IPS-11a (cell line): ENCODE data around the gene OTOP3.
A peak's percentile ranks its signal among the peaks of the same experiment; 100 is the strongest.
"Not testable (repeated sequence)": the region's sequence is repeated elsewhere in the genome, so short reads cannot be mapped to it uniquely, and the experiment has no call there.

Source experiments
- H3K4me3 ChIP-seq: one replicate; pipeline ENCODE4 v1.5.1; 2013; ENCODE audit warnings: low read depth, low read length, control low read depth

OTOP3 gene

DNA sequence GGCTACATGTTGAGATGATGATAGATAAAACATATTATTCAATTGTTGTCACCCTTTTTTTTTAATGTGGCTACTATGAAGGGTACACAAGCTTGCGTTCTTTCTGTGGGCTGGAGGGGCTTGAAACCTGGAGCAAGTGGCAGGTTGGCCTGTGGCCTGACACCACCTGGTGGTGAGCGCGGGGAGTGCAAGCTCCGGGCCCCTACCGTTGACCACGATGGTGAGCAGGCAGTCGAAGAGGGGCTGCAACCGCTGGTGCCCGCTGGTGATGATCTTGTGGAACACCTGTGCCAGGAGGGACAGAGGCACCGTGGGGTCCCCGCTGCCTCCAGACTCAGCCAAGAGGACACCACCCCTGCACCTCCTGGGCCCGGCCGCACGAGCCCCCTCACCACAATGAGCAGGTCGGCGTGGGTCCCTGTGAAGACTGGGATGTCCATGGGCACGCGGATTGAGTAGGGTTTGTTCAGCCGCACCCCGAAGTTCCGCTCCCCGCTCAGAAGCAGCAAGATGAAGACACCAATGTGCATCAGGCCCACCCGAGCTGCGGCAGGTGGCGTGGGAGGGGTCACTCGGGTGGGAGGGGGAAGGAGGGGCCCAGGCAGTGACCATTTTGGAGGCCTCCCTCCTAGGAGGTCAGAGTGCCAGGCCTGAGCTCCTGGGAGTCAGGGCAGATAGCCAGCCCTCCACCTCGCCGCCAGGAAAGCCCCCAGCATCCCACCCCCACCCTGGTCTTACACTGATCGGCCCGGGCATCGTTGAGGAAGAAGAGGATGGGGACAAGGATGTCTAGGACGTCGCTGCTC, 22.4 kb downstream of the OTOP3 start:
- H3K4me3 ChIP-seq = no peak overlapping the region

DNA sequence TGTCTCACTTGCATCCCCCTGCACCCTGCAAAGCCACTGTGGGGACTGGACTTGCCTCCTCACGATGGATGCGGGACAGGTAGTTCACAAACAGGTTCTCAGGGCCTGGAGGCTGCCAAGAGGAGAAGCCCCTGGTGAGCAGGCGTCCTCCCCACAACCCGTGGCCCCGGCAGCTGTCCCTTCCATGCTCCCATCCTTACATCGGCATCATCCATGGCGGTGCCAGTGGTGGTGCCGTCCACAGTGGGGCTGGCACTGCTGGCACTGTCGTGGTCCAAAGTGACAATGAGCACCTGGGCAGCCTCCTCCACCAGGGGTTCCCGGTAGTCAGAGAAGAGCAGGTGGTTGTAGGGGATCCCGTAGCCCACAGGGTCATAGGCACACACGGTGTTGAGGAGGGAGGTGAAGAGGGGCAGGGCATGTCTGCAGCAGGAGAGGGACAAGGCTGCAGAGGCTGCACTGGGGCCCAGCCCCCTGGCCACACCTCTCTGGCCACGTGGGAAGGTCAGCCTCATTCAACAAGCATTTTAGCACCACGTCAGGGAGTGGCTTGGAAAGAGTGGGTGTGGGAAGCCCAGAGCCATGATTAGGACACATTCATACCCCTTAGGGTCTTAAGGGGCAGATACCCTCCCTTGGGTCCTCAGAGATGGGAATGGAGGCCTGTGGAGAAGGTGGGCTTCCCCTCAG, 24.3 kb downstream of the OTOP3 start:
- H3K4me3 ChIP-seq = no peak overlapping the region

DNA sequence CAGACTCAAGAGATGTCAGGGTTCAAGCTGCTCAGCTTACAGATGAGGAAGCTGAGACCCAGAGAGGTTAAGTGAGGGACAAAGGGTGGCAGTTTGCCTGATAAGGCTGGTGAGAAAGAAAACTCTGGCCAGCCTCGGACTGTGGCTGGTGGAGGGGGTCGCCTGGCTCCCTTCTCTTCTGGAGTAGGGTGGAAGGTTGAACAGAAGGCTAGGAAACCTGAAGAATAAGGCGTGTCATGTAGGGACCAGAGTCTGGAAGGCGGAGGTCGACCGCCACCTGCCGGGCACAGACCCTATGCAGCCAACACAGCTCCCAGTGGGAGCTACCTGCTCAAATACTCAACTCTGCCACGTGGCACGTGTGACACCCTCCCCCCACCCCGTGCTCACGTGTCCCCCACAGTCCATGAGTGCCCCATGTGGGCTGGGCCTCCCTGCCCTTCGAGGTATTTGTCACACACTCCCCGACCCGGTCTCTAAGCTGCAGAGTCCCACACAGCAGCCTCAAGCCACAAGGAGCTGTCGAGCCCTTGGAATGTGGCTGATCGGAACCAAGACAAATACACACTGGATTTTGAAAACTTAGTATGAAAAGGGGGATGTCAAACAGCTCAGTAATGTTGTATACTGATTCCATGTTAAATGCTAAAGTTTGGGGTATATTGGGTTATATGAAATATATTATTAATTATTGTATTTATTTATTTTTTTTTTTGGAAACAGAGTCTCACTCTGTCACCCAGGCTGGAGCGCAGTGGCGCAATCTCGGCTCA, 25.1 kb downstream of the OTOP3 start:
- no peak overlapping the region for H3K4me3 ChIP-seq

DNA sequence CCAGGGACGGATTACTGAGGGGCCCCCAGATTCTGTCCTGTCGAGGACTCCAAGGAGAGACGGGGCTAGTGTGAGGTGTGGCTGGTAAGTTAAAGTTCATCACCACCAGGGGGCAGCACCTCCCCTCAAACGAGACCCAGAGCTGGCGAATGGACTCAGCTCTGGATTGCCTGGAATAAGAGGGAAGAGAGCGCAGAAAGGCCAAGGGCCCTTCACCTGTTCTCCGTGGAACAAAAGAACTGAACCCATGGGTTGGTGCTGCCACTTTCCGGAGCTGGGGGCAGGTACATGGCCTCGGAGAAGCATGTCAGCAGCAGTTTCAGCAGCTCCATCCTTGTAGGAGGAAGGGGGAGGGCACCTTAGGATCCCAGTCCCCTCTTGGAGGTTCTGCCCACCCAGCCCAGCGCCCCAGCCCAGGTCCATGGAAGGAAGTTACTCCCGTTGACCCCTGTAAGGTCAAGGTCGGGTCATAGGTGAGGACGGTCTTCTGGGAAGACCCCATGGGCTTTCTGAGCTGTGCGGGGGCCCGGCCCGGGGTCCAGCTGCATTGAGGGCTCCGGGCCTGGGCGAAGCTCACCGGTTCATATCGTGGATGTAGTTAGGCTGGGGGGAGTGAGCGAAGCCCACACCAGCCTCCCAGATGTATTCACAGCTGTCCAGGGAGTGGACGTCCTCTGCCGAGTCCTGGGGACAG, 26.1 kb downstream of the OTOP3 start:
- H3K4me3 ChIP-seq = no peak overlapping the region

DNA sequence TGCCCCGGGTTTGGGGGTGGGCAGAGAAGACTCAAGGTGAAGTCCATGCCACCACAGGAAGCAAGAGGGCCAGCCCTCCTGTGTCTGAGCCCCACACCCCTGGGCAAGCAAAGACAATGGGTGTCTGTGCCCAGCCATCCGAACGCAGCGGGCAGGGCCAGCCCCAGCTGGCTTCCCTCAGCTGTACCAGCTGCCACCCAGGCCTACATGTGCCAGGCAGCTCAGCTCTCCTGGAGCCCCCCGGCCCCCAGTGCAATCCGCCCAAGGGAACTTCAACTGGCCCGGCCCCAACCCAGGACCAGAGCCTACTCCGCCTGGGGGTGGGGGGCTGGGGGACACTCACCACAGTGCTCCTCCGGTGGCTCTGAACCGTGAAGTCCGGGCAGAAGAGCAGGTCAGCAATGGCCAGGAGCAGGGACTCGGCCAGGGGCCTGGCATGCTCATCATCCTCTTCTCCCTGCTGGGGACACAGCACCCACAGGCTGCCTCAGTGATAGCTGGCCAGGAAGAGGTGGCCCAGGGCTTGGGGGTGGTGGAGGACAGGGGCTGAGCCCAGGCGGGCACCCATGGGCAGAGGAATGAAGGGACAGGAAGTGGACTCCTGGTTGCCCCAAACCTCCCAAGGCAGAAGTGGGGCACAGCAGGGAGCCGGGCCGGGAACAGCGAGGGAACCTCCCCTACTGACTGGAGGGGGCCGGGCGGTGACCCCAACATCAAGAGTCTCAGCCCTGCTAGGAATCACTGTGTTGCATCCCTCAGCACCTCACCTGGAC, 27.1 kb downstream of the OTOP3 start:
- H3K4me3 ChIP-seq = no peak overlapping the region

DNA sequence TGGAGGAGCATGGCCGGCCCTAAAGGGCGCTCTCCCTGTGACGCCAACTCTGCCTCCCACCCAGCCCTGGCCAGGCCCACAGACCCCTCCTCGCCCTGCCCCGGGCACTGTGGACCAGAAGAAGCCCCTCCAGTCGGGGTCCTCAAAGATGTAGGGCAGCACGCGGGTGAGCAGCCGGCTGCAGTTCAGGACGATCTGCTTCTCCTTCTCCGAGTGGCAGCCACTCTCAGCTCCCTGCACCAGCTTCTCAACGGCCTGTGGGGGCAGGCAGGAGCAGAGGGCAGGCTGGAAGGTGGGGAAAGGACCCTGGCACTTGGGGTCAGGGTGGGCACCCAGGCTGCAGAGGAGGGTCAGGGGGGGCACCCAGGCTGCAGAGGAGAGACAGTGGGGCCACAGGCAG, 28.0 kb downstream of the OTOP3 start:
- no peak overlapping the region for H3K4me3 ChIP-seq

DNA sequence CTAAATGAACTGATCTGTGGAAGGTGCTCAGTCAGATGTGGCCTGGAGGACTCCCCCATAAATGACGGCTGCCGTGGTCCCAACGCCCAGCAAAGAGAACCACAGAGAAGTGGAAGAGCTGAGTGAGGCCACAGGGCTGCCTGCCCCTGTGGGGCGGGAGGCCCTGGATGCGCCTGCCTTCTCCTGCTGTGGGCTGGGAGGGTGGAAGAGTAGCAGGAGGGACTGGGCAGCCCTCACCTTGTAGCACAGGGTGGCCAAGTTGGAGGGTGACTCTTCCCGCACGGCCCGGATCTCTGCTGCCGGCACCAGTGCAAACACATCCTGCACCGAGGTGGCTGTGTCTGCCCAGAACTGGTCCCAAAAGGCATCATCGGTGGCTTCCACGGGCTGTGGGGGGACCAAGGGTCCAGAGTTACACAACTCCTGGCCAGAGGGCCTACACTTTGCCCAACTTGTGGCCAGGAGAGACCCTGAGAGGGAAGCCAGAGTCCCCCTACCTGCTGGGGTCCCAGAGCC, 28.6 kb downstream of the OTOP3 start:
- H3K4me3 ChIP-seq = no peak overlapping the region

DNA sequence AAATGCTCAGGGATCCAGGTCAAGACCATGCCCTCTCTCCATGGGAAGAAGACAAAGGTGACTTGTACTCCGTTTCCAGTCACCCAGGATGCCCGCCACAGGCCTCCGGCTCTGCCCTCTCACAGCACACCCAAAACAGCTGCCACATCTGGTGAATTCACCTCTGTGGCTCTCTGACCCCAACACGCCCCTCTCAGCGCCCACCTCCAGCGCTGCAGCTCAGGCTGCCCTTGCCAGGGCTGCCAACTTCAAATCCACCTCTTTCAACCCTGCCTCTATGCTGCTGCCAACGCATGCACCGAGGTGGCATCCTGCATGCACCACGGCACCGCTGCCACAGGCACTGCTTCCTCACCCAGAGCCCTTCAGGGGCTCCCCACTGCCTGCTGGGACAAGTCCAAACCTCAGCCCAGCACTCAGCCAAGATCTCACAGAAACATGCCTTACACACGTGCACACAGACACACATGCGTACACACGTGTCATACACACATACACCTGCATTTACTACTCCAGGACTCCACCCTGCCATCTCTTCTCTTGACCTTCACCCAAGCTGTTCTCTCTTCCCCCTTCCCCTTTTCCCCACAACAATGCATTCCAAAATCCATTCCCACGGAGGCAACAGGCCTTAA, 29.4 kb downstream of the OTOP3 start:
- H3K4me3 ChIP-seq = no peak overlapping the region

DNA sequence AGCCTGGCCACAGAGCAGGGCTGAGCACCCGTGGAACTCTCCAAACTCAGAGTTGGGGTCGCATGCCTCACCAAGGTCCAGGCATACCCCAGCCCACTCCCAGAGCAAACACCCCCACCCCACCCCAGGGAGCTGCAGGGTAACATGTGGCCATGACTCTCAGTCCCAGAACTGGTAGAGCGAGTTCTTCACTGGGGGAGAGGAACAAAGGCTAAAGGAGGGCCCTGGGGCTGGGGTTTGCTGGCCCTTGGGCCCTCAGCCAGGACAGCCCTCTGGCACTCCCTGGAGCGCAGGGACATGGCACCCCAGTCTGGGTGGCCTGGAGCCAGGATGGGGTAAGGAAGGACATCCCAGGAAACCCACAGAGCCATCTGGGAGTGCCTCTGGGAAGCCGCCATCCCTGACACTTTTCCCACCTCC, 32.7 kb downstream of the OTOP3 start:
- H3K4me3 ChIP-seq = no peak overlapping the region

DNA sequence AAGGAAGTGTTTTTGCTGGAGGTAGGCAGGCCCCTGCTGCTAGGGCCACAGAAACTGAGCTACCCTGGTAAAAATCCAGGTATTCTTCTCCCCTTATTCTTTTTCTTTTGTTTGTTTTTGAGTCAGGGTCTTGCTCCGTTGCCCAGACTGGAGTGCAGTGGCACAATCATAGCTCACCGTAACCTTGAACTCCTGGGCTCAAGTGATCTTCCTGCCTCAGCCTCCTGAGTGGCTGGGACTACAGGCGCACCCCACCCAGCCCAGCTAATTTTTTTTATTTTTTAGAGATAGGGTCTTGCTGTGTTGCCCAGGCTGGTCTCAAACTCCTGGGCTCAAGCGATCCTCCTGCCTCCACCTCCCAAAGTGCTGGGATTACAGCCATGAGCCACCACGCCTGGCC, 33.8 kb downstream of the OTOP3 start:
- not testable (repeated sequence) for H3K4me3 ChIP-seq

DNA sequence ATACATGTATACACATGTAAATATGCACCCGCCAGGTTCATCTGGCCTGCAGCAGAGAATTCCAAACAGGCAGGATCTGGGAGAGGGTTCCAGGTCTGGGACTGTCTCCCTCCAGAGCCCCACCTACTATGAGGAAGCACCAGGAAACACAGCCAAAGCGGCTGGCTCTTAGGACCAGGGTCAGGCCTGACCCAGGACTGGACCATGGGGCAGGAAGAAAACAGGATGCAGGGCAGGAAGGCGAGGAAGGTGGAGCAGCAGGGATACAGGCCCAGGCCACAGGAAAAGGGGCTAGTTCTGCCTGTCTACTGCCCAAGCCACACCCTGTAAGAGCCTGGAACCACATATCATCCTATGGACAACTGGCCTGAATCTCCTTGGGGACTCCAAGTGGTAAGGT, 34.7 kb downstream of the OTOP3 start:
- no peak overlapping the region for H3K4me3 ChIP-seq

DNA sequence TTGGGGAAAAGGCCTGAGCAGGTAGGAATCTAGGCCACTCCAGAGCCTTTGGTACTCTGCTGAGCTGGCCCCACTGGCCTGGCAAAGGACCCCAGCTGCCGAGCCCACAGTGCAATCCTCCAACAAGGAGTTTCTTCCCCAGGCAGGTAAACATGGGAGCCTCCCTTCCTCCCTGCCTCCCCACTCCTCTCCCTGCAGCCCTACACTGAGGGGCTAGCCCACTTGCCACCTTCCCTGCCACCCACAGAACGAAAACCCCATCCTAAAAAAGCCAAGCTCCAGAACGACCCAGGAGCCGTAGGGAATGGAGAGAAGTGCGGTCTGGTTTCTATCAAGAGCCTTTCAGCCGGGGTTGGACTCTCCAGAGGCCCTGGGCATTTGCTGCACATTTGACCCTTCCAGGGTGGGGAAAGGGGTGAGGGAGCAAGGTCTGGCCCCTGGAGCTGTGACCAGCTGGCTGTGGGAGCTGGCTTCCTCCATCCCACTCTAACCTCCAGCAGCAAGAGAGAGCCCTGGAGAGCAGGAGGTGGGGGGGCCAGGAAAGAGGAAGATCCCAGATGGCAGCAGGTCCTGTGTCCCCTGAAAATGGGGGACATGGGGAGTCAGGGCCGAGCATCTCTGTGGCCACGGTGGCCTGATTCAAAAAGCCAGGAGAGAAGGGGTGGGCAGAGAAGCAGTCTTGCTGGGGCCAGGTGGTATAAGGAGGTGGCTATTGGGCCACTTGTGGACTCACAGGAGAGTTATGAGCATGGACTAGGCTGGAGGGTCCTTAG, 35.6 kb downstream of the OTOP3 start:
- no peak overlapping the region for H3K4me3 ChIP-seq

DNA sequence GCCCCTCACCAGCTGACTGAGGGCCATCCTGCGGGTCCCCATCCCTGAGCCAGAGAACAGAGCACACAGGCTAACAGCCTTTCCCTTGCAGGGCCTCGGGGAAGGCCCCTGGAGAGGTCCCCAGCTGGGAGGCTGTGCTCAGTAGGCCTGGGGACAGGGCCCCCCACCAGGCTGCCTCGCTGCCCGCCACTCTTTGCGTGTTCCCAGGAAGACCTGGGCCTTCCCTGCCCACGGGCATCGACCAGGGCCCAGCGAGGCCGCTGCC, 36.1 kb downstream of the OTOP3 start:
- H3K4me3 ChIP-seq = peak overlapping the region; percentile 54

DNA sequence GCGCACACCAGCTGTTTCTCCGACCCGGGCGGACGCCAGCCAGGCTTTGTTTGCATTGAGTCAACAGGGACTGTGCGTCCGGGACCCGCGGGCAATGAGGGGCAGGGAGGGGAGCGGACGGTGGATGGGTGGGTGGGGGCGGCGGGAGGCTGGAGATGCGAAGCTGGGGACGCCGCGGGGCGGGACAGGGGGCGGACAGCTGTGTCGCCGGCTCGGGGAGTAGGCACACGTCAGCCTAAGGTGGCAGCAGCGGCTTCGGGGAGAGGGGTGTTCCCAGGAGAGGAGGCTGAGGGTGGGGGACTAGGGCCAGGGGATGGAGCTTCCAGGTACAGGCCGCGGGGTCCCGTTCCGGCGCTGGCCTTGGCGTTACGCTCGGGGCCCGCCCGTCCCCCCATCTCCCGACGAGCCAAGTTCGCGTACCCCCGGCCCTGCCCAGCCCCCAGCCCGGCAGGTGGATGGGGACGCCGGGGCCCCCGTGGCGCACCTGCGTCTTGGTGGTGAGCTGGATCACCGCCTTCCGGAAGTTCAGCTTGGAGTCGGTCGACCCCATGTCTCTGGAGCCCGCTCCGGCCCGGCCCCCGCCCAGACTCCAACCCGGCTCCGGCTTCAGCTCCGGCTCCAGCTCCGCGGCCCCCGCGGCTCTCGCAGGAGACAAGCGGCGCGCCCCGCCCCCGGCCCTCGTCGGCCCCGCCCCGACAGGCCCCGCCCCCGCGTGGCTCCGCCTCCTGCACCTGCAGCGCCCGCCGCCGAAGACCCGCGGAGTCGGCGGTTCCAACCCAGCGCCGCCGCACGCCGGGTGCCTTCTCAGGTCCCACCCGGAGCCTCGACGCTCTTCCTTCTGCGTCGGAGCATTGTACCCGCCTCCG, 36.6 kb downstream of the OTOP3 start, which contains the start of gene HID1:
TSS of gene HID1 (minus strand) at position 653 of the 866 bp plus-strand sequence. CDS start at position 550, 103 bp downstream.
- peak within 1 kb of the TSS; percentile 54 for H3K4me3 ChIP-seq

DNA sequence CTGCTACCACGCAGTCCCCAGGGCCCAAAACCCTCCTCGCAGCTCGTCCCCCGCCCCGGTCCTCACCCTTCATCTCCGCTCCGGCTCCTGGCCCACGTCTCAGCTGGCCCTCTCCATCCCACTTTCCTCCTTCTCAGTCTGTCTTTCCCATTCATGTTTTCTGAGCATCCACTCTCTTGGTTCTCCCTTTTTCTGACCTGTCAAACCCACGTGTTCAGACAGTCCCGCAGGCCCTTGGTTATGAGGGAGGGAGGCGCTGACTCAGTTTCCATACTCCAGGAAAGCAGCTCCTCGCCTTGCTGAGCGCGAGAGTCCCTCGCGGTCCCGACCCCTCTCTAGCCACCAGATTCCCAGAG, 37.3 kb downstream of the OTOP3 start:
- peak overlapping the region; percentile 24 for H3K4me3 ChIP-seq

DNA sequence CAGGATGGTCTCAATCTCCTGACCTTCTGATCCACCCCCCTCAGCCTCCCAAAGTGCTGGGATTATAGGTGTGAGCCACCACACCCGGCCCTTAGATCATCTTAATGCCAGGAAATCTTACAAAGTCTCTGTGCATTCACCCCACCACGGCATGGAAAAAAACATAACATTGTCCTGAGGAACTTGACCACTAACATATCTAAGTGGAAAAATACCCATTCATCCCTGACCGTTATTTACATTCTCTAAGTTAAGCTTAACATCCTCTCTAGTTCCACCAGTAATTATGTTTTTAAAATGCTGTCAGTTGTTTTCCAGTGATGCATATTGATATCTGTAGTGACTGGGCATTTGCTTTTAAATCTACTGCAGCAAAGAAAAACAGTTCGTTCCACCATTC, 40.2 kb downstream of the OTOP3 start:
- no peak overlapping the region for H3K4me3 ChIP-seq

DNA sequence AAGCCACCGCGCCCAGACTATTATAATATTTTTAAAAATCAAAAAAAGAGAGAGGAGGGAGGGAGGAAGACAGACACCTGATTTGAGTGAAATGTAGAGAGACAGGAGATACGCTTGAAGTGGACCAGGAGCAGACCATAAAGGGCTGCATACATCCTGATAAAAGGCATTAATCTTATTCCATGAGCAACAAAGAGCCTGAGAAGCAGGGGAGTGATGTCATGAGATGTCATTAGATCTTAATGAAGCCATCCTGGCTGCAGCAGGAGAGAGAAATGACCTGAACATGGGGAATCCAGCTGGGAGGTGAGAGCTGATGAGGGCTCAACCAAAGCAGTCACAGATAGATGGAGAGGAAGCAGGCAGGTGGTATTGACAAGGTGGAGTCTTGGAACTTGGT, 42.1 kb downstream of the OTOP3 start:
- no peak overlapping the region for H3K4me3 ChIP-seq

DNA sequence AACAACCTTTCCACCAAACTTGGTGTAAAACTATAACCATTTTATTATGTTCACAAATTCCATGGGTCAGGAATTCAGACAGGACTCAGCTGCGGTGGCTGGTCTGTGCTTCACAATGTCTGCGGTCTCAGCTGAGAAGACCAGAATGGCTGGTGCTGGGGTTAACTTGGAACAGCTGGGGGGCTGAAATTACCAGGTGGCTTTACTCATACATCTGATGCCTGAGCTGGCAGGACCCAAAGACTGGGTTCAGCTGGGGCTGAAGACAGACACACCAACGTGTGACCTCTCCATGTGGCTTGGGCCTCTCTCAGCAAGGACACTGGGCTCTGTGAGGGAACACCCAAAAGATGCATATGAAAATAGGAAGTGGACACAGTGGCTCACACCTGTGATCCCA, 42.5 kb downstream of the OTOP3 start:
- H3K4me3 ChIP-seq = no peak overlapping the region
